H7 (cell line): ENCODE data around the gene LMO1. TPM values are rescaled to one million over a fixed set of nuclear protein-coding genes. Genes with fewer than 3 reads are reported as not detected.

Source experiments
- DNase-seq: peaks from one replicate; pipeline ENCODE4 v3.0.0; 2012
- H3K27me3 ChIP-seq: 2 replicates; pipeline ENCODE4 v1.6.0; 2011; ENCODE audit warnings: mild to moderate bottlenecking, low read length; ENCODE audit not compliant: control insufficient read depth, insufficient read depth
- H3K36me3 ChIP-seq: replicated peaks from 2 replicates; pipeline ENCODE4 v1.5.1; 2011; ENCODE audit warnings: low read length; ENCODE audit not compliant: control insufficient read depth, insufficient read depth
- H3K4me3 ChIP-seq: 2 replicates; pipeline ENCODE4 v1.5.1; 2011; ENCODE audit warnings: low read depth, mild to moderate bottlenecking, control low read depth, low read length, moderate library complexity; ENCODE audit not compliant: insufficient read depth
- total RNA-seq: library from RNA; depleted of rRNA; stranded (reverse); fragments of >200 nt; shearing (Covaris generic); gene quantifications from 2 replicates; pipeline ENCODE4 v1.2.3, GENCODE V29; 2014; rRNA removed

Gene LMO1
- total RNA-seq, 1 experiment from 2014 or later: 0.94 TPM

- no peak for DNase-seq
- H3K4me3 ChIP-seq: no peak overlapping the region
- no peaks in the 10 kb centered on the region for H3K36me3 ChIP-seq
- H3K27me3 ChIP-seq: peaks cover 1% of the 10 kb centered on the region; the same call in 1 of the 2 replicates
These were observed 80.6 kb downstream of the LMO1 start for GRCh38 chr11:8183111-8183510.

GRCh38 chr11:8180469-8180868 is 83.2 kb downstream of the LMO1 start:
- peak; percentile 43 for DNase-seq
- no peak overlapping the region for H3K4me3 ChIP-seq
- peaks cover 1% of the 10 kb centered on the region; the same call in 1 of the 2 replicates for H3K27me3 ChIP-seq
- H3K36me3 ChIP-seq: no peaks in the 10 kb centered on the region

- H3K4me3 ChIP-seq: no peak overlapping the region
- no peaks in the 10 kb centered on the region for H3K36me3 ChIP-seq
- H3K27me3 ChIP-seq: peaks cover 1% of the 10 kb centered on the region; the same call in 1 of the 2 replicates
- no peak for DNase-seq
These were observed 85.4 kb downstream of the LMO1 start for GRCh38 chr11:8178297-8178696.

- Histone ChIP-seq H3K4me3 (no peak overlapping the region), H3K27me3 (peaks cover 1% of the 10 kb centered on the region; the same call in 1 of the 2 replicates), H3K36me3 (no peaks in the 10 kb centered on the region)
- DNase-seq: no peak
These were observed 86.5 kb downstream of the LMO1 start for GRCh38 chr11:8177136-8177535.

Other genes starting within 250 kb of the LMO1 start
- gene TUB, start 182.7 kb downstream of the LMO1 start, total RNA-seq: 14.6 and 16.4 TPM in 2 replicates
- 5.9 and 10.1 TPM in 2 replicates for gene RIC3, start 94.9 kb downstream of the LMO1 start, total RNA-seq